Right cardiac atrium (tissue), 5 donors: ENCODE results near the gene NACC2. TPM values are rescaled to one million over a fixed set of nuclear protein-coding genes. Genes with fewer than 3 reads are reported as not detected.
"Not testable (repeated sequence)": the region's sequence is repeated elsewhere in the genome, so short reads cannot be mapped to it uniquely, and the experiment has no call there.

Source experiments
- ATAC-seq, 2 donors: fragments of 200-7000 bp; cut with Tn5 transposase; one replicate each; pipeline versions ENCODE4 v1.8.0 to v1.9.1; 2020; ENCODE audit warnings: moderate library complexity in 2 of 2, mild to moderate bottlenecking in 1 of 2
- DNase-seq, 3 donors: peaks; one replicate each; pipeline ENCODE4 v3.0.0-alpha.2; 2020
- H3K27ac ChIP-seq: one replicate; pipeline ENCODE4 v1.5.1; 2013; ENCODE audit warnings: mild to moderate bottlenecking, low read length, control low read depth, moderate library complexity
- H3K27me3 ChIP-seq: one replicate; pipeline ENCODE4 v1.6.1; 2013; ENCODE audit not compliant: control insufficient read depth, insufficient read depth
- H3K4me1 ChIP-seq: one replicate; pipeline ENCODE4 v1.6.1; 2013; ENCODE audit warnings: low read length; ENCODE audit not compliant: control insufficient read depth, insufficient read depth
- H3K4me3 ChIP-seq: one replicate; pipeline ENCODE4 v1.5.1; 2013; ENCODE audit warnings: low read length, control low read depth
- H3K9me3 ChIP-seq: one replicate; pipeline ENCODE4 v1.6.1; 2013; ENCODE audit warnings: low read length; ENCODE audit not compliant: control insufficient read depth
- WGBS: extraction: QIAGEN DNeasy Blood & Tissue Kit; methylation state at CpG from one replicate; pipeline ENCODE4 v1.1.7; 2013; 5-methylcytosine and 5-hydroxymethylcytosine counted together
- intact Hi-C, 4 donors: fragments of 100-400 bp; cut with DNase I; formaldehyde crosslinking; loops; one replicate each; pipeline versions ENCODE4 v1.11.0 to v1.14.0; 2022 to 2023
- polyA plus RNA-seq: library from polyadenylated mRNA; stranded (reverse); fragments of 200-250 nt; gene quantifications from one replicate; pipeline ENCODE4 v1.2.3, GENCODE V29; 2013
- total RNA-seq, 4 donors: library from RNA; stranded (reverse); fragmentation: NEBNext Ultra II Directional; extraction: Animal tissue kit (Norgen Biotek cat#: 25700); gene quantifications; one replicate each; pipeline ENCODE4 v1.2.1, GENCODE V29; 2021
- donor health status: healthy with polysubstance abuse.
- donor health status: DM: no; HTN: yes; CAD: no.
- donor health status: DM: no; HTN: no; CAD: no.
- donor health status: DM: no; HTN: yes; CAD: no; lungs with severe emphysema.
- donor health status: DM: yes; HTN: yes; CAD: no.

The NACC2 gene
- total and polyA plus RNA-seq, 5 donors = 19.4 to 45.3 (median 34.1) TPM

- no peaks in the 10 kb centered on the region for H3K9me3 ChIP-seq
- 43% methylated on average over 23 of the region's 23 CpGs for WGBS
- ATAC-seq (peak; percentile 24 to 26), DNase-seq (peak in 1 of 3 donors; percentile 74)
- H3K4me1 ChIP-seq = no peaks in the 10 kb centered on the region
- H3K27me3 ChIP-seq = no peaks in the 10 kb centered on the region
- intact Hi-C loops = no loop called here
- H3K4me3 ChIP-seq = no peak overlapping the region
- no peak overlapping the region for H3K27ac ChIP-seq
These were observed 121.5 kb downstream of the NACC2 start for GRCh38 chr9:135973277-135974219.

DNA sequence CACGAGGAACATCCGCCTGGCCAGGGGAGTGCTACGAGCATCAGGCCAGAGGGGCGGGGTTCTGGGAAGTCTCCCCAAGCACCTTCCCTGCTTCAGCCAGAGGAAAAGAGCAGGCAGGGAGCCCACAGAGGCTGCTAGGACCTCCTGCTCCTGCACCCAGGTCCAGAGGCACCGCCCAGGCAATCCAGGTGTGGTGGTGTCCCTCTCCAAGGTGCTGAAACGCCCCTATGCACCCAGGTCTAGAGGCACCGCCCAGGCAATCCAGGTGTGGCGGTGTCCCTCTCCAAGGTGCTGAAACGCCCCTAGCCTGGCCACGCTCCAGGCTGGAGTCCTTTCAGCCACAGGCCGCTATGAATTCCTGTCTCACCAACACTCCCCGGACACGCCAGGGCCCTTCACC lies 123.2 kb downstream of the NACC2 start:
- Histone ChIP-seq H3K27ac (no peak overlapping the region), H3K27me3 (no peaks in the 10 kb centered on the region), H3K4me1 (no peaks in the 10 kb centered on the region), H3K4me3 (no peak overlapping the region), H3K9me3 (no peaks in the 10 kb centered on the region)
- 37% methylated on average over 13 of the region's 13 CpGs for WGBS
- ATAC-seq (no peak), DNase-seq (peak in 1 of 3 donors; percentile 41)
- intact Hi-C loops = no loop called here

- ATAC-seq = no peak
- Histone ChIP-seq H3K27ac (no peak overlapping the region), H3K27me3 (no peaks in the 10 kb centered on the region), H3K9me3 (no peaks in the 10 kb centered on the region), H3K4me3 (no peak overlapping the region), H3K4me1 (no peaks in the 10 kb centered on the region)
- intact Hi-C loops = no loop called here
- 75% methylated on average over 18 of the region's 18 CpGs for WGBS
- peak in 1 of 3 donors; percentile 16 for DNase-seq
These were observed 123.8 kb downstream of the NACC2 start for GRCh38 chr9:135971111-135971766.

- intact Hi-C loops = no loop called here
- DNase-seq (peak in 1 of 3 donors; percentile 32), ATAC-seq (no peak)
- H3K27me3 ChIP-seq = no peaks in the 10 kb centered on the region
- no peaks in the 10 kb centered on the region for H3K9me3 ChIP-seq
- 80% methylated on average over 9 of the region's 9 CpGs for WGBS
- no peaks in the 10 kb centered on the region for H3K4me1 ChIP-seq
- H3K27ac ChIP-seq = no peak overlapping the region
- no peak overlapping the region for H3K4me3 ChIP-seq
These were observed 124.8 kb downstream of the NACC2 start for GRCh38 chr9:135970128-135970815.

DNA sequence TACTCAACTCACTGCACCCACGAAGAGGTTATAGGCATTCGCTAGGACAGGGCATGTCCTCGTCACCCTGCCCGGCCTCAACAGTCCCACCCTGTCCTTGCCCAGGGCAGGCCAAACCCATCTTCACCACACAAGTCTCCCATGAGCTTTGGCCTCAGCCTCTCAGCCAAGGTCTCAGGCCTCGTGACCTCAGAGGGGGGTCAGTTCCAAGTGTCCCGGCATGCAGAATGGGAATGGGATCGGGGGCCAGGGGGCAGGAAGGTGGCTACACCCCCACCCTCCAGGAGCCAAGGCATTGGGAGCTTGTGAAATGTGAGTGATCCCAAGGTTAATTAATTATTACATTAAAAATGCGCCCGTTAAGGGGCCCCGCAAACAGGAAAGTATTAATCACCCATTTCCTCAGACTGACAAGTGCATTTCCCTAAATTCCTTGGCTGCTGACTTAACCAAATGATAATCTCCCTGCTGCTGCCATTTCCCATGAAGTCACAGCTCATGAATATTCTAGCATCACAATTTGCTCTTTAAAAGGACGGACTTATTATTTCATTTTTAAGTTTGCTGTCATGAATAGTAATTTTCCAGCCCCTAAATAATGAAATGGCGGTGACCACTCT lies 125.9 kb downstream of the NACC2 start:
- intact Hi-C loops = loop anchor here in 2 of 4 donors (5.0 to 10.0 kb wide), 3 partner anchors 104 to 316 kb away; no protein-coding TSS in a partner anchor
- Histone ChIP-seq H3K9me3 (no peaks in the 10 kb centered on the region), H3K4me1 (no peaks in the 10 kb centered on the region), H3K27me3 (no peaks in the 10 kb centered on the region), H3K4me3 (no peak overlapping the region), H3K27ac (no peak overlapping the region)
- DNase-seq (peak in 1 of 3 donors; percentile 52), ATAC-seq (peak; percentile 12 to 54)
- WGBS = 54% methylated on average over 12 of the region's 12 CpGs

DNA sequence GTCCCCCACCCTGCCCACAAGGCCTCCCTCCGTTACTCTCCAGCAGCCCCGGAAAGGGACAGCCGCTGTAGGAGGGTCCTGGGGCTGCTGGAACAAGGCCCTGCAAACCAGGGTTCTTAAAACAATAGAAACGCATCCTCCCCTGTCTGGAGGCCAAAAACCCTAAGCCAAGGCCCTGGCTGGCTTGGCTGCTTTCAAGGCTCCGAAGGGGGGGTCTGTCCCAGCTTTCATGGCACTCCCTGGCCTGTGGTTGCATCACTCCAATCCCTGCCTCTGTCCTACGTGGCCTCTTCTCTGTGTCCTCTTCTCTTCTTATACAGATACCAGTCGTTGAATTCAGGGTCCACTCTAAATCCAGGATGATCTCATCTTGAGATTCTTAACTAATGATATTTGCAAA lies 126.5 kb downstream of the NACC2 start:
- H3K4me1 ChIP-seq = no peaks in the 10 kb centered on the region
- no peaks in the 10 kb centered on the region for H3K9me3 ChIP-seq
- DNase-seq (peak in 1 of 3 donors; percentile 52), ATAC-seq (peak; percentile 8 to 28)
- no peak overlapping the region for H3K27ac ChIP-seq
- no peaks in the 10 kb centered on the region for H3K27me3 ChIP-seq
- intact Hi-C loops = loop anchor here in 2 of 4 donors (1.0 to 10.0 kb wide), 4 partner anchors 104 to 316 kb away; no protein-coding TSS in a partner anchor
- H3K4me3 ChIP-seq = no peak overlapping the region
- 35% methylated on average over 7 of the region's 7 CpGs for WGBS

- DNase-seq (peak in 1 of 3 donors; percentile 51), ATAC-seq (no peak)
- Histone ChIP-seq H3K9me3 (no peaks in the 10 kb centered on the region), H3K27me3 (no peaks in the 10 kb centered on the region), H3K27ac (no peak overlapping the region), H3K4me1 (no peaks in the 10 kb centered on the region), H3K4me3 (no peak overlapping the region)
- 38% methylated on average over 5 of the region's 5 CpGs for WGBS
- intact Hi-C loops = loop anchor here in 2 of 4 donors (1.0 to 10.0 kb wide), 4 partner anchors 103 to 317 kb away; no protein-coding TSS in a partner anchor
These were observed 127.0 kb downstream of the NACC2 start for GRCh38 chr9:135968083-135968476.

DNA sequence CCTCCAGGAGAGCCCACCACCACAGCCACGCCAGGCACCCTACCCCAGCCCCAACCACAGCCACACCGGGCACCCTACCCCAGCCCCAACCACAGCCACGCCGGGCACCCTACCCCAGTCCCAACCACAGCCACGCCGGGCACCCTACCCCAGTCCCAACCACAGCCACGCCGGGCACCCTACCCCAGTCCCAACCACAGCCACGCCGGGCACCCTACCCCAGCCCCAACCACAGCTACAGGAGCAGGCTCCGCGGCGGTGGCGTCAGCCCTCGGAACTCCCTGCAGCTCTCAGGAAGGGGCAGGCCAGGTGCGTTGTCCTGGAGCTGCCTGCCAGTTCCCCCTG lies 128.2 kb downstream of the NACC2 start:
- not testable (repeated sequence) for H3K27ac ChIP-seq, H3K4me3 ChIP-seq

DNA sequence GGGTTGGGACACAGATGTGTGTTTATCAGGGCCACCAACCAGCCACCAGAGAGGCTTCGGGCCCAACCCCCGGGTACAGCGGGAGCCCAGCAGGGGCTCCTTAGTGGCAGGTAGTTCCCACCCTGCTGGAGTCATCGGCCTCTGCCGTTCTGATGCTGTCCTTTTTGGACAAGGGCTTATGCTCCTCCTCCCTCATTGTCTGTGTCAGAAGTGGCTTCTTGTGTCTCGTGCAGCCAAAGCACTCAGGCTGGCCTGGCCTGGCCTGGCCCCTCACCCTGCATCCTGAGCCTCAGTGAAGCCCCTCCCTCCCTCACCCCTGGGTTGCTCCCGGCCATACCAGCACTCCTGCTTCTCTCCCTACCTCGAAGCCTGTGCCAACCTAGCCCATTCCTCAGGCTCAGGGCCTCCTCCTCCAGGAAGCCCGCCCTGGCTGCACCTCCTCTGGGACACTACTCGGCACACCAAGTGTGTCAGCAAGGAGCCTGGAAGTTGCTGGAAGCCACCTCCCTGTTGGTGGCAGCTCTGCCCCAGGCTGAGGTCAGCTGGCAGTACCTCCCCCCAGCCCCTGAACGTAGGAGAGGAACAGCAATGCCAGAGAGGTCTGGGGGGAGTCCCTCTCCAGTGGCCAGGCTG lies 129.8 kb downstream of the NACC2 start:
- intact Hi-C loops = loop anchor here in 2 of 4 donors (5.0 to 10.0 kb wide), 3 partner anchors 100 to 320 kb away; no protein-coding TSS in a partner anchor
- 66% methylated on average over 11 of the region's 11 CpGs for WGBS

More for the DNA sequence above, 128.2 kb downstream of the NACC2 start:
- intact Hi-C loops = loop anchor here (2.0 to 10.0 kb wide), 5 partner anchors 102 to 318 kb away; no protein-coding TSS in a partner anchor
- not testable (repeated sequence) for ATAC-seq, H3K27me3 ChIP-seq, H3K4me1 ChIP-seq, H3K9me3 ChIP-seq
- 80% methylated on average over 16 of the region's 16 CpGs for WGBS
- peak in 1 of 3 donors; percentile 63 for DNase-seq

GRCh38 chr9:135963938-135964337 lies 131.2 kb downstream of the NACC2 start:
- intact Hi-C loops = loop anchor here in 1 of 4 donors (10.0 kb wide), 2 partner anchors 99 to 321 kb away; no protein-coding TSS in a partner anchor
- Histone ChIP-seq H3K4me3 (no peak overlapping the region), H3K27me3 (no peaks in the 10 kb centered on the region), H3K9me3 (no peaks in the 10 kb centered on the region), H3K4me1 (no peaks in the 10 kb centered on the region), H3K27ac (no peak overlapping the region)
- DNase-seq (no peak), ATAC-seq (no peak)
- 75% methylated on average over 10 of the region's 10 CpGs for WGBS

More for the DNA sequence above, 129.8 kb downstream of the NACC2 start:
- H3K9me3 ChIP-seq = no peaks in the 10 kb centered on the region
- no peaks in the 10 kb centered on the region for H3K27me3 ChIP-seq
- ATAC-seq (no peak), DNase-seq (peak in 2 of 3 donors; percentile 34 to 48)
- no peak overlapping the region for H3K4me3 ChIP-seq
- no peaks in the 10 kb centered on the region for H3K4me1 ChIP-seq
- no peak overlapping the region for H3K27ac ChIP-seq
